HepG2 (cell line): ENCODE measurements around the gene CMIP. TPM values are rescaled to one million over a fixed set of nuclear protein-coding genes. Genes with fewer than 3 reads are reported as not detected.

ENCODE experiments used
- ATAC-seq: fragments of 200-7000 bp; cut with Tn5 transposase; 3 replicates; pipeline ENCODE4 v1.9.1; 2020; ENCODE audit warnings: mild to moderate bottlenecking, moderate library complexity
- BruUV-seq: library from RNA; stranded (reverse); fragments of 400-500 nt; replicated peaks from 2 replicates; lab custom pipeline; 2021; lab: Mats Ljungman, UMichigan
- CTCF ChIA-PET: fragments of 300-600 bp; formaldehyde crosslinking; extraction: SDS; loops from one replicate; lab custom pipeline; 2021; ENCODE audit warnings: low total read pairs, inconsistent platforms, low intra/inter-chr PET ratio; lab: Yijun Ruan, JAX
- POLR2A ChIA-PET: fragments of 350-600 bp; sonication (Branson Sonifier 250); formaldehyde crosslinking; loops from one replicate; lab custom pipeline; 2020; ENCODE audit warnings: antibody characterized with exemption, inconsistent platforms; lab: Yijun Ruan, JAX
- DNase-seq: peaks from one replicate; pipeline ENCODE4 v3.0.0-alpha.2; 2015; ENCODE audit warnings: low spot score
- FAIRE-seq: peaks from 3 replicates; lab custom pipeline; 2011; peaks lifted over from hg19 to GRCh38; lab: Jason Lieb, UNC
- H2AFZ ChIP-seq: one replicate; pipeline ENCODE4 v1.6.1; 2011; ENCODE audit warnings: low read length, inconsistent platforms
- H3K27ac ChIP-seq: fragments of 300-600 bp; 3 replicates; pipeline ENCODE4 v1.8.0; 2011; ENCODE audit warnings: mixed run types, mild to moderate bottlenecking, mixed read lengths, low read length, inconsistent platforms; ENCODE audit not compliant: insufficient read depth; ENCODE audit errors: extremely low read length
- H3K27me3 ChIP-seq, 2 experiments: fragments of 200-600 bp in 1 of 2; 2 replicates in 1 of 2; 3 replicates in 1 of 2; pipeline versions ENCODE4 v1.6.0 to v1.8.0; 2011; ENCODE audit warnings: low read length in 2 of 2, mild to moderate bottlenecking in 2 of 2, moderate library complexity in 2 of 2, inconsistent platforms in 1 of 2; ENCODE audit not compliant: insufficient read depth in 2 of 2, control insufficient read depth in 1 of 2
- H3K36me3 ChIP-seq, 2 experiments: fragments of 200-600 bp in 1 of 2; replicated peaks in 1 of 2; 2 replicates in 1 of 2; 3 replicates in 1 of 2; pipeline versions ENCODE4 v1.5.1 to v1.8.0; 2011; ENCODE audit warnings: low read length in 2 of 2, inconsistent platforms in 1 of 2; ENCODE audit not compliant: insufficient read depth in 2 of 2, control insufficient read depth in 1 of 2
- H3K4me1 ChIP-seq: 2 replicates; pipeline ENCODE4 v1.5.1; 2012; ENCODE audit warnings: low read length, inconsistent platforms; ENCODE audit not compliant: insufficient read depth
- H3K4me2 ChIP-seq: 2 replicates; pipeline ENCODE4 v1.6.0; 2011; ENCODE audit warnings: low read depth, low read length, inconsistent platforms
- H3K4me3 ChIP-seq, 3 experiments: fragments of 200-600 bp in 1 of 3; sonication (generic), shearing (Covaris generic) in 1 of 3; replicated peaks in 1 of 3; 2 replicates each; pipeline ENCODE4 v1.5.1; 2011 to 2016; ENCODE audit warnings: low read length in 3 of 3, inconsistent platforms in 2 of 3, low read depth in 2 of 3, mild to moderate bottlenecking in 2 of 3, control low read depth in 1 of 3, mixed read lengths in 1 of 3; ENCODE audit not compliant: insufficient read depth in 1 of 3
- H3K79me2 ChIP-seq: one replicate; pipeline ENCODE4 v1.6.1; 2011; ENCODE audit warnings: low read length, inconsistent platforms; ENCODE audit not compliant: insufficient read depth
- H3K9ac ChIP-seq: 2 replicates; pipeline ENCODE4 v1.6.0; 2011; ENCODE audit warnings: mild to moderate bottlenecking, low read depth, low read length, inconsistent platforms; ENCODE audit not compliant: insufficient read depth
- H3K9me3 ChIP-seq: 2 replicates; pipeline ENCODE4 v1.5.1; 2012; ENCODE audit warnings: mild to moderate bottlenecking, low read length
- H4K20me1 ChIP-seq: 2 replicates; pipeline ENCODE4 v1.6.0; 2011; ENCODE audit warnings: inconsistent platforms, mild to moderate bottlenecking, low read length, moderate library complexity; ENCODE audit not compliant: insufficient read depth
- AHDC1 ChIP-seq: sonication (generic); formaldehyde crosslinking; IDR thresholded peaks from 2 replicates; pipeline ENCODE4 v1.5.1; 2020; ENCODE audit warnings: mild to moderate bottlenecking, missing genetic modification reagents, borderline replicate concordance
- ATF4 ChIP-seq, 2 experiments: fragments of 450-650 bp in 1 of 2; sonication (generic) in 1 of 2; formaldehyde crosslinking; IDR thresholded peaks; 2 replicates each; pipeline versions ENCODE4 v1.5.0 to v1.8.0; 2020 to 2022; ENCODE audit warnings: mild to moderate bottlenecking in 1 of 2, missing genetic modification reagents in 1 of 2
- DPF2 ChIP-seq: sonication (generic); formaldehyde crosslinking; IDR thresholded peaks from 2 replicates; pipeline ENCODE4 v1.4.0; 2020; ENCODE audit warnings: mild to moderate bottlenecking, low read depth, missing genetic modification reagents, borderline replicate concordance
- ELF1 ChIP-seq: sonication (generic); formaldehyde crosslinking; IDR thresholded peaks from 2 replicates; pipeline ENCODE4 v1.4.0; 2020; ENCODE audit warnings: missing genetic modification reagents
- ERF ChIP-seq: IDR thresholded peaks from 2 replicates; pipeline ENCODE4 v1.6.1; 2018; ENCODE audit warnings: missing biosample characterization, missing genetic modification reagents
- HOXA9 ChIP-seq: sonication (generic); formaldehyde crosslinking; IDR thresholded peaks from 2 replicates; pipeline ENCODE4 v1.8.1; 2022; ENCODE audit warnings: missing genetic modification reagents, mild to moderate bottlenecking, moderate library complexity, borderline replicate concordance
- LBX2 ChIP-seq: sonication (generic); formaldehyde crosslinking; IDR thresholded peaks from 2 replicates; pipeline ENCODE4 v1.5.0; 2020; ENCODE audit warnings: missing genetic modification reagents, mild to moderate bottlenecking, borderline replicate concordance
- PRPF4 ChIP-seq: fragments of 200-400 bp; formaldehyde crosslinking; IDR thresholded peaks from 2 replicates; pipeline ENCODE4 v1.6.1; 2016; ENCODE audit warnings: low read length, low read depth; ENCODE audit not compliant: poor library complexity, severe bottlenecking
- RFXAP ChIP-seq: sonication (generic); formaldehyde crosslinking; IDR thresholded peaks from 2 replicates; pipeline ENCODE4 v1.4.0; 2020; ENCODE audit warnings: missing genetic modification reagents, borderline replicate concordance
- SMAD1 ChIP-seq: sonication (generic); formaldehyde crosslinking; IDR thresholded peaks from 2 replicates; pipeline ENCODE4 v1.4.0; 2020; ENCODE audit warnings: missing genetic modification reagents, low read depth, mild to moderate bottlenecking, borderline replicate concordance
- ZBTB20 ChIP-seq: sonication (generic); formaldehyde crosslinking; IDR thresholded peaks from 2 replicates; pipeline ENCODE4 v1.8.1; 2023; ENCODE audit warnings: missing genetic modification reagents, low read depth, mild to moderate bottlenecking, borderline replicate concordance
- ZBTB42 ChIP-seq: sonication (generic); formaldehyde crosslinking; IDR thresholded peaks from 2 replicates; pipeline ENCODE4 v1.5.0; 2020; ENCODE audit warnings: mild to moderate bottlenecking, missing genetic modification reagents
- ZNF136 ChIP-seq: sonication (generic); formaldehyde crosslinking; IDR thresholded peaks from 2 replicates; pipeline ENCODE4 v1.8.1; 2022; ENCODE audit warnings: low read depth, mild to moderate bottlenecking, moderate library complexity, missing genetic modification reagents
- ZNF224 ChIP-seq: sonication (generic); formaldehyde crosslinking; IDR thresholded peaks from 2 replicates; pipeline ENCODE4 v1.5.0; 2020; ENCODE audit warnings: mild to moderate bottlenecking, missing genetic modification reagents
- ZNF326 ChIP-seq: sonication (generic); formaldehyde crosslinking; IDR thresholded peaks from 2 replicates; pipeline ENCODE4 v1.4.0; 2020; ENCODE audit warnings: missing genetic modification reagents, borderline replicate concordance
- ZNF557 ChIP-seq: sonication (generic); formaldehyde crosslinking; IDR thresholded peaks from 2 replicates; pipeline ENCODE4 v1.4.0; 2020; ENCODE audit warnings: missing genetic modification reagents
- WGBS: methylation state at CpG from one replicate; pipeline ENCODE4 v1.1.6; 2017; ENCODE audit warnings: low lambda C conversion rate; 5-methylcytosine and 5-hydroxymethylcytosine counted together
- in situ Hi-C: cut with HindIII; loops from 2 replicates; pipeline ENCODE4 v1.10.0; 2017; ENCODE audit warnings: low pct_unique_long_range_greater_than_20kb; ENCODE audit not compliant: extremely low pct_ligation_motif_present
- intact Hi-C: fragments of 100-400 bp; cut with micrococcal nuclease; formaldehyde crosslinking; loops from one replicate; pipeline ENCODE4 v1.10.0; 2022; ENCODE audit not compliant: unreplicated experiment
- polyA plus RNA-seq, 8 experiments: library from polyadenylated mRNA; depleted of rRNA in 3 of 8; stranded (reverse) in 7 of 8; unstranded in 1 of 8; fragments of >200 nt; fragmentation: Illumina TruSeq in 4 of 8; extraction: Trizol in 4 of 8; gene quantifications; 2 replicates each; pipeline versions ENCODE4 v1.2.1 to v1.2.3, GENCODE V29; 2011 to 2016; ENCODE audit warnings: low read depth in 4 of 8, missing spikeins in 1 of 8, mixed read lengths in 1 of 8; ENCODE audit not compliant: insufficient read depth in 1 of 8
- total RNA-seq, 5 experiments: library from RNA; depleted of rRNA; stranded (reverse); fragments of >200 nt; fragmentation: Illumina TruSeq; extraction: Trizol; gene quantifications; 2 replicates each; pipeline ENCODE4 v1.2.3, GENCODE V29; 2016; ENCODE audit warnings: low read depth in 1 of 5

The CMIP gene
- total and polyA plus RNA-seq, 2 of the 13 experiments (the other 11 are each of a cell fraction or from before 2014, with no cell fraction given): 10.9 to 18.1 TPM

GRCh38 chr16:81484908-81485624, 40.5 kb downstream of the CMIP start:
- CTCF ChIA-PET: no interaction called here
- WGBS: 93% methylated on average over 11 of the region's 11 CpGs
- no peak for ATAC-seq
- Histone ChIP-seq H3K9me3 (no peaks in the 10 kb centered on the region), H3K9ac (no peak overlapping the region), H3K27me3 (no peaks in the 10 kb centered on the region), H3K4me3 (no peak overlapping the region), H3K4me2 (no peak overlapping the region), H3K4me1 (peaks cover 72% of the 10 kb centered on the region), H3K27ac (no peak overlapping the region), H4K20me1 (peaks cover 96% of the 10 kb centered on the region), H3K36me3 (peaks cover 16 to 45% of the 10 kb centered on the region in 2 experiments), H3K79me2 (peaks cover 97% of the 10 kb centered on the region), H2AFZ (no peak overlapping the region)
- POLR2A ChIA-PET: interaction anchor here (0.8 to 2.1 kb wide), 3 partner anchors 20 to 58 kb away, joined by 3 to 6 read pairs (median 4); no protein-coding TSS in a partner anchor
- no peak for TF ChIP-seq ZNF326 (CRISPR knock-in tag)
- TF ChIP-seq HOXA9: no peak
- no peak for TF ChIP-seq SMAD1 (CRISPR knock-in tag)
- TF ChIP-seq RFXAP: no peak
- no peak for TF ChIP-seq ERF (CRISPR knock-in tag)
- TF ChIP-seq ZNF224 (CRISPR knock-in tag): no peak
- TF ChIP-seq LBX2: no peak
- TF ChIP-seq ELF1 (CRISPR knock-in tag): no peak
- TF ChIP-seq ATF4 (CRISPR knock-in tag; IDR thresholded peaks at IDR 0.05): no peak
- no peak for TF ChIP-seq PRPF4
- TF ChIP-seq ZBTB20: no peak
- no peak for TF ChIP-seq ZBTB42
- TF ChIP-seq DPF2 (CRISPR knock-in tag): no peak
- no peak for TF ChIP-seq ZNF557 (CRISPR knock-in tag)
- TF ChIP-seq ZNF136 (CRISPR knock-in tag): no peak
- no peak for TF ChIP-seq AHDC1 (CRISPR knock-in tag)
- BruUV-seq: no TSS peak
- no peak for FAIRE-seq
- DNase-seq: no peak
- in situ Hi-C loops: no loop called here
- intact Hi-C loops: no loop called here
